K562 (cell line): ENCODE data around the gene ZFYVE21. TPM values are rescaled to one million over a fixed set of nuclear protein-coding genes. Genes with fewer than 3 reads are reported as not detected.

Source experiments
- ATAC-seq: fragments of 200-7000 bp; cut with Tn5 transposase; 3 replicates; pipeline ENCODE4 v1.9.1; 2020; ENCODE audit warnings: moderate library complexity
- BruUV-seq: library from RNA; stranded (reverse); fragments of 400-500 nt; replicated peaks from 2 replicates; lab custom pipeline; 2021; lab: Mats Ljungman, UMichigan
- CTCF ChIA-PET: fragments of 300-600 bp; formaldehyde crosslinking; extraction: SDS; loops from one replicate; lab custom pipeline; 2021; ENCODE audit warnings: low intra/inter-chr PET ratio; lab: Yijun Ruan, JAX
- POLR2A ChIA-PET: fragments of 300-600, 350-650 bp; sonication (Branson Sonifier 250); formaldehyde crosslinking; extraction: SDS; loops from one replicate; lab custom pipeline; 2021; ENCODE audit warnings: antibody characterized with exemption, inconsistent platforms; lab: Yijun Ruan, JAX
- DNase-seq, 4 experiments: peaks; one replicate each; pipeline versions ENCODE4 v3.0.0 to v3.0.0-alpha.2; 2011 to 2018; ENCODE audit warnings: low spot score in 3 of 4, mixed read lengths in 3 of 4; ENCODE audit errors: extremely low read depth in 1 of 4
- FAIRE-seq: peaks from 2 replicates; lab custom pipeline; 2011; peaks lifted over from hg19 to GRCh38; lab: Jason Lieb, UNC
- H2AFZ ChIP-seq: 2 replicates; pipeline ENCODE4 v1.6.0; 2011; ENCODE audit warnings: low read depth, low read length, control low read depth, inconsistent platforms
- H3K27ac ChIP-seq: fragments of 200-600 bp; 3 replicates; pipeline ENCODE4 v1.8.0; 2011; ENCODE audit warnings: low read depth, mild to moderate bottlenecking, control low read depth, inconsistent platforms, low read length, moderate library complexity, mixed read lengths; ENCODE audit errors: extremely low read depth
- H3K27me3 ChIP-seq, 2 experiments: fragments of 300-600 bp in 1 of 2; 2 replicates in 1 of 2; 3 replicates in 1 of 2; pipeline versions ENCODE4 v1.6.0 to v1.8.0; 2011; ENCODE audit warnings: inconsistent platforms in 2 of 2, low read length in 2 of 2, mild to moderate bottlenecking in 1 of 2, mixed read lengths in 1 of 2, moderate library complexity in 1 of 2; ENCODE audit not compliant: control insufficient read depth in 2 of 2, insufficient read depth in 2 of 2
- H3K36me3 ChIP-seq: fragments of 300-600 bp; 3 replicates; pipeline ENCODE4 v1.8.0; 2011; ENCODE audit warnings: mild to moderate bottlenecking, low read length, inconsistent platforms; ENCODE audit not compliant: control insufficient read depth, insufficient read depth
- H3K4me1 ChIP-seq, 2 experiments: fragments of 200-600 bp in 1 of 2; replicated peaks in 1 of 2; 2 replicates in 1 of 2; 3 replicates in 1 of 2; pipeline versions ENCODE4 v1.5.1 to v1.8.0; 2011; ENCODE audit warnings: inconsistent platforms in 2 of 2, low read length in 2 of 2, mild to moderate bottlenecking in 1 of 2, mixed read lengths in 1 of 2, moderate library complexity in 1 of 2; ENCODE audit not compliant: control insufficient read depth in 2 of 2, insufficient read depth in 2 of 2
- H3K4me2 ChIP-seq: 2 replicates; pipeline ENCODE4 v1.6.1; 2011; ENCODE audit warnings: low read length, control low read depth, inconsistent platforms, mixed read lengths; ENCODE audit not compliant: insufficient read depth
- H3K4me3 ChIP-seq: fragments of 200-600 bp; sonication (generic), shearing (Covaris generic); 2 replicates; pipeline ENCODE4 v1.5.1; 2016; ENCODE audit warnings: control low read depth, inconsistent platforms
- H3K79me2 ChIP-seq: fragments of 200-600 bp; 3 replicates; pipeline ENCODE4 v1.8.0; 2011; ENCODE audit warnings: low read length, inconsistent platforms; ENCODE audit not compliant: control insufficient read depth, insufficient read depth
- H3K9ac ChIP-seq, 2 experiments: 2 replicates each; pipeline versions ENCODE4 v1.6.0 to v1.6.1; 2011; ENCODE audit warnings: low read depth in 2 of 2, low read length in 2 of 2, control low read depth in 1 of 2, inconsistent platforms in 1 of 2, mild to moderate bottlenecking in 1 of 2, mixed read lengths in 1 of 2; ENCODE audit not compliant: insufficient read depth in 1 of 2
- H3K9me1 ChIP-seq: one replicate; pipeline ENCODE4 v1.6.0; 2011; ENCODE audit warnings: inconsistent platforms, mild to moderate bottlenecking, low read length, moderate library complexity; ENCODE audit not compliant: control insufficient read depth, insufficient read depth
- H3K9me3 ChIP-seq: replicated peaks from 2 replicates; pipeline ENCODE4 v1.5.1; 2011; ENCODE audit warnings: low read depth, low read length, inconsistent platforms; ENCODE audit not compliant: control insufficient read depth, insufficient read depth
- H4K20me1 ChIP-seq: replicated peaks from 2 replicates; pipeline ENCODE4 v1.6.1; 2011; ENCODE audit warnings: low read length, inconsistent platforms, mixed read lengths; ENCODE audit not compliant: control insufficient read depth, insufficient read depth
- BRF1 ChIP-seq: IDR thresholded peaks from 3 replicates; pipeline ENCODE4 v1.6.1; 2011; ENCODE audit warnings: borderline replicate concordance, mild to moderate bottlenecking; ENCODE audit not compliant: insufficient read length; ENCODE audit errors: extremely low read depth
- DDX20 ChIP-seq: fragments of 450-650 bp; IDR thresholded peaks from 2 replicates; pipeline ENCODE4 v1.6.1; 2016; ENCODE audit warnings: missing genetic modification characterization, low read depth, mild to moderate bottlenecking, missing compliant biosample characterization, moderate library complexity
- HOMEZ ChIP-seq: fragments of 250-450 bp; sonication (Bioruptor Pico); IDR thresholded peaks from 2 replicates; pipeline ENCODE4 v1.4.0; 2020; ENCODE audit warnings: mild to moderate bottlenecking, moderate library complexity
- L3MBTL2 ChIP-seq: fragments of 450-650 bp; IDR thresholded peaks from 2 replicates; pipeline ENCODE4 v1.6.1; 2016; ENCODE audit warnings: mild to moderate bottlenecking, moderate library complexity
- MCM3 ChIP-seq: fragments of 450-650 bp; IDR thresholded peaks from 2 replicates; pipeline ENCODE4 v1.6.1; 2016
- MIER1 ChIP-seq: fragments of 450-650 bp; IDR thresholded peaks from 2 replicates; pipeline ENCODE4 v1.6.1; 2016; ENCODE audit warnings: antibody characterized with exemption, mild to moderate bottlenecking, low read depth
- RBM22 ChIP-seq: fragments of 200-400 bp; formaldehyde crosslinking; IDR thresholded peaks from 2 replicates; pipeline ENCODE4 v1.6.1; 2018; ENCODE audit warnings: low read length, low read depth; ENCODE audit not compliant: poor library complexity, severe bottlenecking
- TBP ChIP-seq: optimal IDR thresholded peaks from 2 replicates; pipeline ENCODE3; 2011; ENCODE audit warnings: low read depth, low read length, improper control_type of control experiment
- TCF3 ChIP-seq: sonication (generic); formaldehyde crosslinking; IDR thresholded peaks from 2 replicates; pipeline ENCODE4 v1.4.0; 2020; ENCODE audit warnings: mild to moderate bottlenecking, missing genetic modification reagents
- VEZF1 ChIP-seq: fragments of 200-800 bp; sonication (Bioruptor generic); IDR thresholded peaks from 2 replicates; pipeline ENCODE4 v1.6.1; 2017; ENCODE audit warnings: missing genetic modification characterization, missing compliant biosample characterization
- YBX1 ChIP-seq: fragments of 450-650 bp; IDR thresholded peaks from 2 replicates; pipeline ENCODE4 v1.7.1; 2016; ENCODE audit warnings: mild to moderate bottlenecking
- ZNF212 ChIP-seq: fragments of 450-650 bp; formaldehyde crosslinking; IDR thresholded peaks from 2 replicates; pipeline ENCODE4 v1.4.0; 2020; ENCODE audit warnings: mild to moderate bottlenecking
- ZNF77 ChIP-seq: fragments of 250-450 bp; sonication (Bioruptor Pico); IDR thresholded peaks from 2 replicates; pipeline ENCODE4 v1.5.0; 2020
- WGBS: fragments of 100-300 bp; shearing (Covaris generic); methylation state at CpG from one replicate; pipeline ENCODE4 v1.1.6; 2016; ENCODE audit warnings: low coverage, mixed read lengths; ENCODE audit not compliant: insufficient coverage; ENCODE audit errors: missing lambda C conversion rate; 5-methylcytosine and 5-hydroxymethylcytosine counted together
- in situ Hi-C: fragments of 300-500 bp; cut with MboI; formaldehyde crosslinking; loops from 4 replicates; pipeline ENCODE4 v1.15.0; 2018; ENCODE audit warnings: inconsistent platforms, mixed read lengths
- intact Hi-C: fragments of 100-400 bp; cut with micrococcal nuclease; formaldehyde crosslinking; loops from 2 replicates; pipeline ENCODE4 v1.14.2; 2022
- polyA plus RNA-seq, 8 experiments: library from polyadenylated mRNA; depleted of rRNA in 4 of 8; stranded (reverse) in 5 of 8; unstranded in 3 of 8; fragments of >200 nt; fragmentation: Nextera tagmentation in 2 of 8; fragmentation: Illumina TruSeq in 1 of 8; extraction: Ambion mirVana in 2 of 8; extraction: Trizol in 1 of 8; gene quantifications; 2 replicates each; pipeline versions ENCODE4 v1.2.1 to v1.2.3, GENCODE V29; 2011 to 2014; ENCODE audit warnings: inconsistent platforms in 1 of 8, missing spikeins in 1 of 8
- total RNA-seq, 7 experiments: library from RNA; depleted of rRNA in 6 of 7; stranded (reverse); fragments of >200 nt in 6 of 7; fragmentation: Illumina TruSeq in 2 of 7; extraction: Trizol in 2 of 7; gene quantifications; 2 replicates each; pipeline versions ENCODE4 v1.2.1 to v1.2.3, GENCODE V29; 2011 to 2021; ENCODE audit warnings: low replicate concordance in 1 of 7
- TF ChIP-seq, protein P1 (sequence below): fragments of 450-650 bp; IDR thresholded peaks from 2 replicates; pipeline ENCODE4 v1.6.1; 2017; ENCODE audit warnings: mild to moderate bottlenecking, moderate library complexity

Gene ZFYVE21
- total and polyA plus RNA-seq, 9 of the 15 experiments (the other 6 are each of a cell fraction or from before 2014, with no cell fraction given) = 0.90 to 23.1 (median 15.6) TPM

DNA sequence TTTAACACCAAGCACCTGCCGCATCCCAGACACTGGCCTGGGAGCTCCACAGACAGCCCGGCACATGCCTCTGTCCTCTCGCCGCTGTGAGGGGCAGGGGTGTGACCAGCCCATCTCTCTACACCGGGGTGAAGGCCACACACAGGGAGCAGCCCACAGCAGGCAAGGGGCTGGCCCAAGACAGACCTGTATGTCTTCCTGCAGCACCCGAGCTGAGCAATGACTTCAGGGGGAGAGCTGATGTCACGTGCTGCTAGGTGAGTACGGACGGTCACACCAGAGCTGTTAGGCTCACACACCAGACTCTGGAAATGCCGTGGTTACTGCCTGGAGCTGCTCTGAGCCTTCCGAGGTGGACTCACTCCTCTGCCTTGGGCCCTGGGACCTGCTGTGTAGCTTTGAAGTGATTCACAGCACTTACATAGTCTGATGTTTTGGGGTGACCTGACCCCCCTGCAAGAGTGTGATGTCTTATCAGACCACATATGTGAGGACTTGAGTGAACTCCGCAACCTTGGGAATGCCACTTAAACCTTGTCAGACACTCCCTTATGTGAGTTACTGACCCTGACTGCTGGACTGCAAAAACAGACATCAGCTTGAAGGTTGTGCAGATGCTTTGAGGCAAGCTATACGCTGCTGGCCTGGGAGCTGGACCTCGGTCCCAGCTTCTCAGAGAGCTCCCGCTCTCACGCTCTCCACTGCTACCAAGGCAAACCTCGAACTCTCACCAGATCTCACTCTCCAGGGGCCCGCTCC, 2.1 kb upstream of the ZFYVE21 start:
- Histone ChIP-seq H3K9ac (peak overlapping the region in 1 of 2 experiments; percentile 97; a peak in 3 of 4 replicates), H3K9me3 (no peaks in the 10 kb centered on the region)
- ATAC-seq = no peak
- TF ChIP-seq TCF3 (CRISPR knock-in tag) (peak; percentile 39; the same call in 1 of the 2 replicates), ZNF212 (no peak), DDX20 (tag) (no peak), TBP (no peak), MCM3 (no peak), RBM22 (no peak), ZNF77 (no peak), L3MBTL2 (no peak), HOMEZ (no peak), VEZF1 (CRISPR knock-in tag) (peak; percentile 48; the same call in 1 of the 2 replicates), MIER1 (no peak), YBX1 (no peak), BRF1 (no peak)
- TF ChIP-seq, protein P1, sequence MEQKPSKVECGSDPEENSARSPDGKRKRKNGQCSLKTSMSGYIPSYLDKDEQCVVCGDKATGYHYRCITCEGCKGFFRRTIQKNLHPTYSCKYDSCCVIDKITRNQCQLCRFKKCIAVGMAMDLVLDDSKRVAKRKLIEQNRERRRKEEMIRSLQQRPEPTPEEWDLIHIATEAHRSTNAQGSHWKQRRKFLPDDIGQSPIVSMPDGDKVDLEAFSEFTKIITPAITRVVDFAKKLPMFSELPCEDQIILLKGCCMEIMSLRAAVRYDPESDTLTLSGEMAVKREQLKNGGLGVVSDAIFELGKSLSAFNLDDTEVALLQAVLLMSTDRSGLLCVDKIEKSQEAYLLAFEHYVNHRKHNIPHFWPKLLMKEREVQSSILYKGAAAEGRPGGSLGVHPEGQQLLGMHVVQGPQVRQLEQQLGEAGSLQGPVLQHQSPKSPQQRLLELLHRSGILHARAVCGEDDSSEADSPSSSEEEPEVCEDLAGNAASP = no peak

More for the DNA sequence above, 2.1 kb upstream of the ZFYVE21 start:
- Histone ChIP-seq H4K20me1 (0 out of 2 replicates have a peak, but pooled peaks cover 2% of the 10 kb centered on the region), H3K4me1 (peaks cover 27 to 53% of the 10 kb centered on the region in 2 experiments; a peak in 4 of 5 replicates), H2AFZ (no peak overlapping the region), H3K36me3 (peaks cover 57% of the 10 kb centered on the region; the same call in 2 of the 3 replicates), H3K9me1 (no peaks in the 10 kb centered on the region), H3K27ac (no peak overlapping the region; the same call in 2 of the 3 replicates), H3K4me2 (peak overlapping the region; percentile 70), H3K4me3 (peak overlapping the region; percentile 68; the same call in 1 of the 2 replicates), H3K27me3 (no peaks in the 10 kb centered on the region), H3K79me2 (peaks cover 58% of the 10 kb centered on the region)
- 70% methylated on average over 15 of the region's 18 CpGs for WGBS
- FAIRE-seq (peak; percentile 11), DNase-seq (peak; percentile 18 to 57 (median 28))
- ChIA-PET CTCF (no interaction called here), POLR2A (interaction anchor here (0.6 to 1.6 kb wide), 4 partner anchors 9 to 422 kb away, joined by 3 to 4 read pairs (median 3); no protein-coding TSS in a partner anchor)
- intact Hi-C loops = no loop called here
- BruUV-seq = no TSS peak
- in situ Hi-C loops = no loop called here
